Anterior cingulate cortex (tissue), 58 donors: ENCODE data around the gene DIPK1A.

Experiments used
- DNase-seq, 58 donors: peaks; one replicate each; lab custom pipeline; 2025; lab: John Stamatoyannopoulos, UW

The DIPK1A gene

DNA sequence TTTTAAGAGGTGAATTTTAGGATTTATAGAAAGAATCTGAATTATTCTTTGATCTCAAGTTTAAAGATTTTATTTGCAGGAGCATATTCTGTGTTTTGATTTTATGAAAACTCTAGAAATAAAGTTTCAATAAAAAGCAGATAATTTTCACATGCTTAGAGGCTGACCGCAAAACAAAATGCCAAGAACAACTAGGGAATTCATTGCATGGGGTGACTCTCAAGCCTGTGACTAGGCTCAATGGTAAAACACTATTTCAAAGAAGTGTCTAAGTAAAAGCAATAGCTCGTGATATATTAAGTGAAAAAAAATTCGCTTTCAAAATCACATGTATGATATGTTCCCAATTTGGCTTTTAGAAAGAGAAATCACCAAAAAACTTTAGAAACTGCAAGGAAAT, 79.9 kb downstream of the DIPK1A start:
- DNase-seq = no peak

DNA sequence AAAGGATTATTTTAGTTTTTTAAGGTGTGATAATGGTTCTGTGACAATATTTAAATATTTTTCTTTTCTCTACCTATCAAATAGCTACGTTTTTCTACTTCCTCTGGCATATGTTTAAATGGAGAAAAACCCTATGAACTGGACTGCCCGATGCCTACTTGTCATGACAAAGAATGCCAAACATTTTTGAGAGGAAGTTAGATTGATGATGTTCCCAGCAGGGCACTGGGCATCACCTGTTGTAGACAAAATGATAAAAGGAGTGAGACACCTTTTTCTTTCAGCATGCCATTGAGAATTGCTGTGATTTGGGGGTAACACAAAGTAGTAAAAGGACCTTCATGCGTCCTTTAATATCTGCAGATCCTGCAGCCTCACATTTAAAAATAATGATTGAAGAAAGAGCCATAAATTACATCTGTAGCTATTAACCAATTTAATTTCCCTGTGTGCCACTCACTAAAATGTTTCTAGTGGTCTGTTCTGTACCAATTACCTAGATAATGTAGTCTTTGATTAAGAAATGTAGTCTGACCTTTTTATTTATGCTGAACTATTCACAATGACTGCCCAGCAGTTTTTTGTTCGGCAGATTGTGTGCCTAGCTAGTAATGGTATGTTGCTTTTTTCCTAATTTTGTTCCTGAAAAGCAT, 81.8 kb downstream of the DIPK1A start:
- no peak for DNase-seq

DNA sequence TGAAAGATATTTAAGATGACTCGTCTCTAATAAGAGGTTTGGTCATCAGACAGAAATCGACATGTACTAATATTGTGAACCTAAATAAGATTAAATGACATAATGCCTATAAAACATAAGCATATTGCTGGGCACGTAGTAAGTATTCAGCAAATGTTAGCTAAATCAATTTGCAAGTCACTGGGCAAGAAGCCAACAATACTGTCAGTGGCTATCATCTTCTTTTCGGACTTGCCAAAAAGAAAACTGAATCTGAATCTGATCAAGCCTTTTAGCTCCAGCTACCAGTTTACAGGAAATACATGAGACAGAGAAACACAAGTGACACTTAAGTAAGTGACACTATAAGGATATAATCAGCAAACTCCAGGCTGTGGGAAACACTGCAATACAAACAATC, 83.5 kb downstream of the DIPK1A start:
- DNase-seq = peak in 3 of 58 donors; percentile 8 to 25 (median 12)

DNA sequence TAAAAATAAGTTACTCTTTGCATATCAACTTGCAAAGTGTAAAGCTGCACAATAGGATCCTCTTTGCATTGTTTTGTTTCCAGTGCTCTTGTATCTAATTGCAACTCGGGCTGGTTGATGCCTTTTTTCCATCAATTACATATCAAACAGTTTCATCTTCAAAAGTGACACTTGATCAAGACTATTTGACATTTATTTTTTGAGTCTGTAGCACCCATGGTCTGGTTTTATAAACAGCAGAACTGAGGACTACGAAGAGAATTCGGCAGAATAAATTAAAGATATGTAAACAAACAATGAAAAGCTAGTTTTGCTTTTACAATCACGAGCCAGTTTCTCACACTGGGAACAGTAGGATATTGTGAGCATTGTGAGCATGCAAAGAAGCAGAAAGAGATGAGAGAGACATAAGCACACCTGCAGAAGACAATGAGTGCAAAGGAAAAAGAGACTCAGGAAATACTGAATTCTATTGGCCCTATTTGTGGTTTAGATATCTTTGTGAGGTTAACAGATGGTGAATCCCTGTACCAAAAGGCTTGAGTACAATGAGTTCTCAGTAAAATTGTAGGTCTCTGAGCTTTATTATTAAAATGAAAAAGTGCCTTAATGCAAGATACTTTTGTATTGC, 84.1 kb downstream of the DIPK1A start:
- DNase-seq = peak in 1 of 58 donors; percentile 56

DNA sequence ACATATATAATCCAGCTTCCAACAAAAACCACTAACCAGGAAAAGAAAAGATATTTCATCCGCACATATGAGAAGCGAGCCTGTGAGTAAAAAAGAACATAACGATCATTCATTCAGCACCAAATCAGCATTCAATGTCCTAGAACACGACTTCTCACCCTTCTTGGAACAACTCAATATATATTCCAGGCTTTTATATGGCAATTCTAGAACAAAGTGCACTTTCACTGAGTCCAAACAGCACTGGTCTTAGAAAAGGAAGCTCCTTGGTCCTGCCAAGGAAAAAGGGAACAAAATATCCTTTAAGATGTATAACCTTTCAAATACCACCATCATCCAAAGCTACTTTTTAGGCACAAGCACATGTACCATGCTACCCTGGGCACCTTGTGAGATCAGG, 84.9 kb downstream of the DIPK1A start:
- DNase-seq = peak in 1 of 58 donors; percentile 19

DNA sequence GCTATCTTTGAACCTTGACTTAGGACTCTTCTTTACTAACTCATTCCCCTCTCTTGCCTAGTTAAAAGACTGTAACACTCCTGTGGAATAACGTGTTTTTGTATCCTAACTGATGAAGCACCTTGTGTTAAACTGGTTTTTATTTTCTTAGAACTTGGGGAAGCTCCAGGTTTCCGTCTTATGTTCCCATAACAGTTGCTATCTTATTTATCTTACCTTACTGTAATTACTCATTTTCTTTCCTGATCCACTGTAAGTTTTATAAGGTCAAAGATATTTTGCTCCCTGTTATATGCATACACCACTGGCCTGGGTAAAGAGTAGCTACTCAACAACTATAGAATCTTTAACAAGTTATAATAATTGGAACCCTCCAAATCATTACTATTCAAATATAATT, 86.3 kb downstream of the DIPK1A start:
- DNase-seq = no peak

DNA sequence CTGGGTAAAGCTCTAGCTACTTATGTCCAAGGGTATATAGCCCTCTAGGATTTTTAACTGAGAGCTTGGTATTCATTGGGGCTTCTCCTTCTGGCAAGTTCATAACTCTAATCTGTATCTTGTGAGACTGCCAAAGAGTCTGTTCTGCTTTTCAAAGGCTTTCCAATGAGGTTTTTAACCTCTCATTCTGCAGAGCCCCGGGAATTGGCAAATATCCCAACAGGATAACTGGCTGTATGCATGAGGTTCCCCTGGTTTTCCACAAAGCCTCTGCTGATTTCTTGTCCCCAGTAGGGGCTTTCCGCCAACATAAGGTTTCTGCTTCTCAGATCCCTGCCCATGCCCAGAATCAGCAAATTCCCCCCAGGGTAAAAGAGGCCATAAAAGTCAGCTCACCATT, 88.5 kb downstream of the DIPK1A start:
- peak in 26 of 58 donors; percentile 9 to 71 (median 32) for DNase-seq

DNA sequence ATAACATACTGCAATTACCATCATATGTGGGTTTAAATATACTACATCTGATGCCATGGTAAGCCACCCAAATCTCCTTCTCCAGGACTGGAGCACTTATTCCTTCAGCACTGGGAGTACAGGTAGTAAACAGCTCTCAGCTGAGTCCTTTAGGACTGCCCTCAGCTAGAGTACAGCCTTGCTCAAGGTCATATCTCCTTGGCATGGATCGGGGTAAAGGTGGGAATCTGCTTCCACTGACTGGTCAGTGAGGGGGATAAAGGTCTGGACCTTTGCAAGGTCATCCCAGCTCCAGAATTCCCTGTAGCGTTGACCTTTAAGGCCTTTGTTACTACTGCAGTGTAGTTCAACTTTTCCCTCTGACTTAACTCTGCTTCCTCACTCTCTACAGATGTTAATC, 90.7 kb downstream of the DIPK1A start:
- no peak for DNase-seq

DNA sequence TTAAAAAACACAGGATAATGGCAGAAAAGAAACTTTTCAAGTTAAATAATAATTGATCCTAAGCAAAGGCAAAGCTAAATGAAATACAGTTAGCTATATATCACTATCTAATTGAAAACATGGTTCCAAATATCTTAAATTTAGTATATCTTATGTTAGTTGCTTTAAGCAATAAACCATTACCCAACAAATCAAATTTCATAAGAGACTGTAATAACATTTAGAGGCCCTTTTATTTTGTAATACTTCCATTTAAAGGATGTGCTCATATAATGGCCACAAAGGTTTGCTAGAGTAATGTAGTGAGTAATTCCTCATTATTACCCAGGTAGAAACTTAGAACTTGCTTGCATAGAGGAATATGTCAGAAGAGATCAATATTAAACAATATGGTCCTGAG, 97.1 kb downstream of the DIPK1A start:
- DNase-seq = no peak

DNA sequence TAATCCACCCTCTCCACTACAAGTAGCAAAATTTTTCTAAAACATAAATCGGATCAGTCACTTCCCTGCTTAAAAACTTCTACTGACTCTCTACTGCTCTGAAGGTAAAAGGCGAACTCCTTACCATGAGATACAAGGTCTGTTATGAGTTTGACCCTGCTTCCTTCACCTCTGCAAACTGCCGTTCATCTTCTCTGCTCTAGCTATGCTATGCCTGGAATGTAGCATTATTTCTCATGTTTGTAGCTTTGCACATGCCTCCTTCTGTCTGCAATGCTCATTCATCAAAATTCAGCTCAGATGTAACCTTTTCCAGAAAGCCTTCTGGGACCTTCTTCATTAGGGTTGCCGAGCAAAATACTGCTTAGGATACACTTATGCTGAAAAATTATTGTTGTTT, 98.7 kb downstream of the DIPK1A start:
- DNase-seq = no peak

DNA sequence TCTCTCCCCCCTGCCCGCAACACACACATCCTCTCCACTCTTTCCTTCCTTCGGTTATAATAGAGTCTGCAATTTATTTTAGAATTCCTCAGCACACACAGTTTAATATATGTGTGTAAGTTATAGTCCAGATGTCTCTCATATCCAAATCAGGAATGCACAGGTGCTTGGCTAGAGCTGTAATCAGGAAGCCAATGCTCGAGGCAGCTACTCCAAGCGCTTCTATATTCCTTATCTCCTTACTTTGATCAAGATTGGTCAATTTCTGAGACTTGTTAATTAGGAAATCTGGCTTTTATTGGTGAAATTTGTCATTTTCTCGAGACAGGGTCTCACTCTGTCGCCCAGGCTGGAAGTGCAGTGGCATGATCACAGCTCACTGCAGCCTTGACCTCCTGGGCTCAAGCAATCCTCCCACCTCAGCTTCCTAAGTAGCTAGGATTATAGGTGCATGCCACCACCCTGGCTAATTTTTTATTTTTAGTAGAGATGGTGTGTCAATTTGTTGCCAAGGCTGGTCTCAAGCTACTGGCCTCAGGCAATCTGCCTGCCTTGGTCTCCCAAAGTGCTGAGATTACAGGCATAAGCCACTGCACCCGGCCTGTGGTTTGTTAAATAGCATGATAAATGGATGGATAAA, 101.7 kb downstream of the DIPK1A start:
- peak in 2 of 58 donors; percentile 11 to 14 for DNase-seq

DNA sequence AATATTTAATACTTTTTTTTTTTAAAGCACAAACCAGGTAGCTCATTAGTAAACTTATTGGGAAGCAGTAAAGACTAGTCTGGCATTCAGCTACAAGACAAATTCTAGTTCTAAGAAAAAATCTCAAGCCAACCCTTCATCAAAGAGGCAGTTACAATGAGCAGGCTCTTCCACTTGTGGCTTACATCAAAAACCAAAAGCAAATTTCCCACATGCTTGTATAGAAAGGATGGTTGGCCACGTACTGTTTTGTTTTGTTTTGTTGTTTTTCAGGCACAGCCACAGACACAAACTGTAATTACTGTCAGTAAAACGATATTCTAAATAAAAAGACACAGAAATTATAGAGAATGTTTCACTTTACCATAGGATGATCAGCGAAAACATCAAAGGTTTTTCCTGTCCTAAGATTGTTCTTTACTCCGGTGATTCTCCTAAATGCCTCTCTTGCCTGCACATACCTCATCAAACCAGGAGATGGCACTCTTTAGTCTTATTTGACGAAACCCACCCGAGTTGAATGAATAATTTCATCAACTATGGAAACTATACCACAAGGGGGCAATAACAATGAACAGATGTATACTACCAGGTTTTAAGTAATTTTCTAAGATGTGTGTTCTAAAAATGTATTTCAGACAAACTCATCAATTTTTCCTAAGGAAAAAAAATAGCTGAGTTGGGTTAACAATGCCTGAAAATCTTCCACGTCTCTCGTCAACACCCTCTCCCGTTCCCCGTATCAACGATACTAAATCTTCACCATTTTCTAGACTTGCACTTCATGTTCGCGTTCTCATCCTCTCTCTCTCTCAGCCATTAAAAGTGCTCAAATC, 102.5 kb downstream of the DIPK1A start:
- DNase-seq = peak in 31 of 58 donors; percentile 5 to 86 (median 33)

DNA sequence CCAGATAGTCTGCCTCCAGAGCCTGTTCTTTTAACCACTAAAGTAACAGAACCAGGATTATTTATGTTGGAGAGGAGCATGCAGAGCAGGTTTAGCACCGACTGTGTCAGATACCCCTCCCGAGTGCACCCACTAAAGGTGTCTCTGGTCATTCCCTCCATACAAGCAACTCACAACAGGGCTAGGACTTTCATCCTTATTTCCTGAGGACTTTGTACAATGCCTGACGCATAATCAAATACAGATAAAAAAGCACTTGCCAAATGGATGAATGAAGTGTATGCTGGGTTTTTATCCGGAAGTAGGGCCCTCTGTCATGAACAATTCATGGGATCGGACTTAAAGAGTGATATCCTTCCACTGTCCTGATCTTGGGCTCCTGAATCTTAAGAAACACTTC, 103.4 kb downstream of the DIPK1A start:
- DNase-seq = no peak

DNA sequence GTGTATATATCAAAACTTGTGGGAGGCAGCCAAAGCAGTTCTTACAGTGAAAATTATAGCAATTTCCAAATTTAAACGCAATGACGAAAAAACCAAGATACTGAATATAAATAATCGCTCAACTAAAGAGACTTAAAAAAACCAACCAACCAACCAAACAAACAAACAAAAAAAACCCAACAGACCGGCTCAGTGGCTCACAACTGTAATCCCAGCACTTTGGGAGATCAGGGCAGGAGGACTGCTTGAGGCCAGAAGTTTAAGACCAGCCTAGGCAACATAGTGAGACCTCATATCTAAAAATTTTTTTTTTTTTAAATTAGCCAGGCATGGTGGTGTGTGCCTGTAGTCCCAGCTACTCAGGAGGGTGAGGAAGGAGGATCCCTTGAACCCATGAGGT, 106.0 kb downstream of the DIPK1A start:
- DNase-seq = no peak

DNA sequence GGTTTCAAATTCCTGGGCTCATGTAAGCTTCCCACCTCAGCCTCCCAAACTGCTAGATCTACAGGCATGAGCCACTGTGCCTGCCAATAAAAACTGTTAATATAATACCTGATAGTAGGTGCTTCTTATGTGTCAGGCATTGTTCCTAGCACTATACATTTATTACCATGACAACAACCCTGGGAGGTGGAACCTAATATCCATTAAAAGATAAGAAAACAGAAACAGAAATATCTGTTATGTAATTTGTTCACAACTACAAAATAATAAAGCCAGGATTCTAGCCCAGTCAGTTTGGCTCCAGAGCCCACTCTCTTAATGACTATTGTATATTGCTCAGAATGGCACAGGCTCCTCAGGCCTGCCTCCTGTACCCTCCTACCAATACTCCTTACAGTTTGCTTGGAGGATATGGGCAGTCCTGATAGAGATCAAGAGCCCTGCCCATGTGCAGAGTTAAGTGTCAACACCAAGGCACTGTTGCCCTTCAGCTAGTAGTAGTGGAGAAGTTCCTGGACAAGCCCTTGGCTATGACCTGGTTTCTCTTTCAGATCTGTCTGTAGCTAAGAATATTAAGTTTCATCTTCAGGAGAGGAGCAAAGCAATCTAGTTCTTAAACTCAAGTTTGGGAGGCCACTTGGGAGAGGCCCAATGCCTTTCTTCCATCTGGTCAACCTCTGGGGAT, 107.0 kb downstream of the DIPK1A start:
- no peak for DNase-seq

DNA sequence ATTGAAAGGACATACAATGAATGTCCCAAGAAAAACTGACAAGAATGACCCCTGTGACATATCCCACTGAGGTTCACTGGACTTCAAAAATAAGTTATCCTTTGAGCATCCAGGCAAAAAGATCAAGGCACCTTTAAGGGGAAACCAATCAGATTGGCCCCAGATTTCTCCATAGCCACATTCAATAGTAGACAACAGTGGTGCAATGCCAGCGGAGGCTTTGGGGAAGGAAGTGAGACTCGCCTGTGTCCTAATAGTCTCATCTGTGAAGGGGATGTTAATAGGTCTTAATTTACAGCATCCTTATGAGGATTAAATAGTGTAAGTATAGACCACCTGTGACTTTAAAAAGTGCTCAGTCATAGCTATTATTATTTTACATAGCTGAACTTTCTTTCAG, 108.0 kb downstream of the DIPK1A start:
- no peak for DNase-seq

DNA sequence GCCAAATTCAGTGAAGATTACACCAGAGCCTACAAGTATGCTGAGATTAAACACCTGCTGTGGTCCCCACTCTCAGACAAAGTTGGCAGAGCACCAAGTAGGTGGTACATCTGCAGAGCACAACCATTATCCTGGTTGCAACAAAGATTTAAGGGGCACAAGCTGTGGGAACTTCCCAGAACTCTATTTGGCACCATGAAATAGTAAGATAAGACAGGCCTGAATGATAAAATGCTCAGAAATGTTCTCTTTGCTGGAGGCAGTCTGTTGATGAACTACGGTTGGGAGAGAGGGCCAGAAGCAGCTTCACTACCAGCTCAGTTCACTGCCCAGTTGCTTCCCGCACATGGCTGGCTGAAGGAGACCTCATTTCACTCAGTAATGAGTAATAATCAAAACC, 109.5 kb downstream of the DIPK1A start:
- no peak for DNase-seq

DNA sequence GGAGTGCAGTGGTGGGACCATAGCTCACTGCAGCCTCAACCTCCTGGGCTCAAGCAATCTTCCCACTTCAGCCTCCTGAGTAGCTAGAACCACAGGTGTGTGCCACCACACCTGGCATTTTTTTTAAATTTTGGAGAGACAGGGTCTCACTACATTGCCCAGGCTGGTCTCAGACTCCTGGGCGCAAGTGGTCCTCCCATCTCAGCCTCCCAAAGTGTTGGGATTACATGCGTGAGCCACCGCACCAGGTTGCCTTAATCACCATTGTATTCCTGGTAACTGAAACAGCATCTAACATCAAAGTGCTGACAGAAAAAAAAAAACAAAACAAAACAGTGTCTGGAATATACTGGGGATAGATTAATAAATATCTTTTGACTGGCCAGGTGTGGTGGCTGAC, 111.2 kb downstream of the DIPK1A start:
- DNase-seq = no peak

DNA sequence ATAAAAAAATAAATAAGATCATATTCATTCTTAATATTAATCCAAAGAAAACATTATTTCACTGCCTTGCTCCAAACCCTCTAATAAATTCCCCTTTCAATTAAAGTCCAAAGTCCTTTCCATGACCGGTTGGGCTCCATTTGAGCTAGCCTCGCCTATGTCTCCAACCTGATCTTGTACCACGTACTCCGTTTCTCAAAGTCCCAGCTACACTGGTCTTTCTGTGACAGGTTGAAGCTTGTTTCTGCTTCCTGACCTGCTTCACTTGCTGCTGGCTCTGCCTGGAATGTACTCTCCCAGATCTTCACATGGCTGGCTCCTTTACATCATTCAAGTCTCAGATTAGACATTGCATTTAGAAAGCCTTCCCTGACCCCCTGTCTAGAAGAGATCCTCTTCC, 113.1 kb downstream of the DIPK1A start:
- no peak for DNase-seq

DNA sequence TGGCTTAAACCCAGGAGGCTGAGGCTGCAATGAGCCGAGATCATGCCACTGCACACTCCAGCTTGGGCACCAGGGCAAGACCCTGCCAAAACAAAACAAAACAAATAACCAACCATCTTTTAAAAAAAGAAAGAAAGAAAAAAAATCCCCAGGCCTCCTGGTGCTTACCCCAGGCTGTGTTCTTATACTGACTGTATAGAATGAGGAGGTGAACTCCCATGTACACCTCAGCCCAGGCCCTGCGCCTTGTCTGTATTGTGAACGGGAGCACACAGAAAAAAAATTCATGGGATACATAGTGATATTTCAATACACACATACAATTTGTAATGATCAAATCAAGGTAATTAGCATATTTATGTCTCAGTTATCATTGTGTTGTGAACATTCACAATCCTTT, 115.4 kb downstream of the DIPK1A start:
- no peak for DNase-seq

DNA sequence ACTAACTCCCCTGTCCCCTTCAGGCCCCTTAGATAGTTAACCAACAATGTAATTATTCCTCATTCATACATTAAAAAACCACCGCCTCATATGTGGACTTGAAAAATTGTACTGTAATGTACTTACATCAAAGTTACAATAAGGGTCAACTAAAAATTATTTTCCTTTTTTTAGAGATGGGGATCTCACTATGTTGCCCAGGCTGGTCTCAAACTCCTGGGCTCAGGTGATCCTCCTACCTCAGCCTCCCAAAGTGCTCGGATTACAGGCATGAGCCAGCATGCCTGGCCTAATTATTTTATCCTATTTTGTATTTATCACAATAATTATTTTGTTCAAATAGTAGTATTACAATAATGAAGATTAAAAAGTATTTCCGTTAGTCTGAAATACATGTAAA, 116.8 kb downstream of the DIPK1A start:
- no peak for DNase-seq
